Neural cell (in vitro differentiated cells): ENCODE data around the gene COL4A5. TPM values are rescaled to one million over a fixed set of nuclear protein-coding genes. Genes with fewer than 3 reads are reported as not detected.

Source experiments
- H2AFZ ChIP-seq: fragments of 200-600, 300-800 bp; sonication (generic), shearing (Covaris generic); 2 replicates; pipeline ENCODE4 v1.6.0; 2014; ENCODE audit warnings: low read depth, mild to moderate bottlenecking, antibody characterized with exemption, low read length, moderate library complexity
- H3F3A ChIP-seq: fragments of 200-600 bp; shearing (Covaris generic); 2 replicates; pipeline ENCODE4 v1.6.1; 2016; ENCODE audit warnings: mild to moderate bottlenecking, moderate library complexity, mixed read lengths, antibody characterized with exemption, low read length; ENCODE audit not compliant: insufficient read depth, poor library complexity, severe bottlenecking
- H3K27ac ChIP-seq: fragments of 200-600, 300-800 bp; sonication (generic), shearing (Covaris generic); 2 replicates; pipeline ENCODE4 v1.5.1; 2014; ENCODE audit warnings: mild to moderate bottlenecking, low read length, moderate library complexity
- H3K27me3 ChIP-seq: fragments of 300-800, 200-600 bp; sonication (generic), shearing (Covaris generic); 2 replicates; pipeline ENCODE4 v1.6.0; 2014; ENCODE audit warnings: mild to moderate bottlenecking, low read depth, low read length, moderate library complexity; ENCODE audit not compliant: insufficient read depth
- H3K36me3 ChIP-seq: fragments of 300-800, 200-600 bp; sonication (generic), shearing (Covaris generic); 2 replicates; pipeline ENCODE4 v1.5.1; 2014; ENCODE audit warnings: mild to moderate bottlenecking, antibody characterized with exemption, low read length, moderate library complexity; ENCODE audit not compliant: insufficient read depth
- H3K4me2 ChIP-seq: fragments of 300-800, 200-600 bp; sonication (generic), shearing (Covaris generic); 2 replicates; pipeline ENCODE4 v1.6.0; 2014; ENCODE audit warnings: mild to moderate bottlenecking, low read length
- H3K4me3 ChIP-seq: fragments of 300-800, 200-600 bp; sonication (generic), shearing (Covaris generic); 2 replicates; pipeline ENCODE4 v1.5.1; 2014; ENCODE audit warnings: mild to moderate bottlenecking, low read length, moderate library complexity
- H3K79me2 ChIP-seq: fragments of 200-600 bp; shearing (Covaris generic); replicated peaks from 2 replicates; pipeline ENCODE4 v1.6.0; 2014; ENCODE audit warnings: mild to moderate bottlenecking, low read length, moderate library complexity; ENCODE audit not compliant: insufficient read depth
- H3K9ac ChIP-seq: fragments of 300-800, 200-600 bp; sonication (generic), shearing (Covaris generic); 2 replicates; pipeline ENCODE4 v1.6.1; 2016; ENCODE audit warnings: mild to moderate bottlenecking, low read length, mixed read lengths
- H3K9me2 ChIP-seq: fragments of 200-600 bp; shearing (Covaris generic); 2 replicates; pipeline ENCODE4 v1.6.1; 2016; ENCODE audit warnings: mild to moderate bottlenecking, low read length, mixed read lengths; ENCODE audit not compliant: insufficient read depth
- H3K9me3 ChIP-seq: fragments of 200-600, 300-800 bp; sonication (generic), shearing (Covaris generic); 2 replicates; pipeline ENCODE4 v1.6.1; 2016; ENCODE audit warnings: mild to moderate bottlenecking, mixed run types, low read length, moderate library complexity, mixed read lengths
- H4K20me1 ChIP-seq: fragments of 200-600 bp; shearing (Covaris generic); 2 replicates; pipeline ENCODE4 v1.6.1; 2016; ENCODE audit warnings: mild to moderate bottlenecking, mixed run types; ENCODE audit not compliant: insufficient read depth
- EP300 ChIP-seq: fragments of 450-650 bp; conservative IDR thresholded peaks from 2 replicates; pipeline ENCODE4 v1.6.1; 2014; ENCODE audit warnings: antibody characterized with exemption, mild to moderate bottlenecking, moderate library complexity; ENCODE audit not compliant: poor library complexity, severe bottlenecking
- EZH2 ChIP-seq: fragments of 200-600, 300-800 bp; shearing (Covaris generic), sonication (generic); IDR thresholded peaks from 2 replicates; pipeline ENCODE4 v1.6.1; 2014; ENCODE audit warnings: antibody characterized with exemption, low read length, borderline replicate concordance, mild to moderate bottlenecking; ENCODE audit not compliant: insufficient read depth, poor library complexity, severe bottlenecking
- MXI1 ChIP-seq: fragments of 450-650 bp; conservative IDR thresholded peaks from 2 replicates; pipeline ENCODE4 v1.6.1; 2014; ENCODE audit warnings: antibody characterized with exemption, mild to moderate bottlenecking; ENCODE audit not compliant: poor library complexity, severe bottlenecking
- POLR2AphosphoS5 ChIP-seq: IDR thresholded peaks from 2 replicates; pipeline ENCODE4 v1.6.1; 2012
- RAD21 ChIP-seq: fragments of 450-650 bp; conservative IDR thresholded peaks from 2 replicates; pipeline ENCODE4 v1.6.1; 2014; ENCODE audit warnings: antibody characterized with exemption, mild to moderate bottlenecking, moderate library complexity
- SMC3 ChIP-seq: fragments of 450-650 bp; conservative IDR thresholded peaks from 2 replicates; pipeline ENCODE4 v1.6.1; 2014; ENCODE audit warnings: antibody characterized with exemption, mild to moderate bottlenecking, moderate library complexity; ENCODE audit not compliant: poor library complexity
- TAF1 ChIP-seq: IDR thresholded peaks from 2 replicates; pipeline ENCODE4 v1.6.1; 2012; ENCODE audit warnings: low read depth
- polyA plus RNA-seq: library from polyadenylated mRNA; depleted of rRNA; stranded (reverse); fragments of >200 nt; gene quantifications from 2 replicates; pipeline ENCODE4 v1.2.3, GENCODE V29; 2014
- TF ChIP-seq, protein P1 (sequence below): IDR thresholded peaks from 2 replicates; pipeline ENCODE4 v1.6.1; 2012; ENCODE audit warnings: borderline replicate concordance
- TF ChIP-seq, protein P2 (sequence below): fragments of 450-650 bp; IDR thresholded peaks from 2 replicates; pipeline ENCODE4 v1.5.1; 2014; ENCODE audit warnings: antibody characterized with exemption, mild to moderate bottlenecking, moderate library complexity; ENCODE audit not compliant: poor library complexity, severe bottlenecking

Gene COL4A5
- polyA plus RNA-seq, 1 donor from 2014 or later = 3.9 TPM

DNA sequence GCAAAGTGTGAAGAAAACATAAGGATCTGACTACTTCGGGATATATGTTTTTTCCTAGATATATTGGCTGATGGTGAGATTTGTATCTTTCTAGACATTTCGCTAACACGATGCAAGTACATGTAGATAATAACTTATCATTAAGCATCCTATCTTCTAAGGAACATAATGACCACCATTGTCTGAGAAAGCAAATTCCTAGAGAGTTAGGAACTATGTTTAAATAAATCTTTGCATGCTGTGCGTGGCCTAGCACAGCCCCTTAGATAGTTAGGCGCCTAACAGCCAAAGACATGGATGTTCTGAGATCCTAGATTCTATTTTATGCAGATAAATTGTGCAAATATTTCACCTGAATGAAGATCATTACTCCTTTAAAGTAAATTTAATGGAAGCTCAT lies 4.4 kb upstream of the COL4A5 start:
- no peaks in the 10 kb centered on the region for H3K36me3 ChIP-seq
- H3K4me3 ChIP-seq = no peak overlapping the region
- no peak overlapping the region for H3K27ac ChIP-seq
- no peaks in the 10 kb centered on the region for H3F3A ChIP-seq
- no peaks in the 10 kb centered on the region for H4K20me1 ChIP-seq
- H3K9me3 ChIP-seq = no peaks in the 10 kb centered on the region
- no peaks in the 10 kb centered on the region for H3K27me3 ChIP-seq
- no peak overlapping the region for H2AFZ ChIP-seq
- H3K79me2 ChIP-seq = peaks cover 3% of the 10 kb centered on the region
- H3K9ac ChIP-seq = no peak overlapping the region
- H3K9me2 ChIP-seq = no peaks in the 10 kb centered on the region
- no peak for TF ChIP-seq EZH2
- TF ChIP-seq RAD21 = no peak
- no peak for TF ChIP-seq TAF1
- TF ChIP-seq SMC3 = no peak
- TF ChIP-seq, protein P1, sequence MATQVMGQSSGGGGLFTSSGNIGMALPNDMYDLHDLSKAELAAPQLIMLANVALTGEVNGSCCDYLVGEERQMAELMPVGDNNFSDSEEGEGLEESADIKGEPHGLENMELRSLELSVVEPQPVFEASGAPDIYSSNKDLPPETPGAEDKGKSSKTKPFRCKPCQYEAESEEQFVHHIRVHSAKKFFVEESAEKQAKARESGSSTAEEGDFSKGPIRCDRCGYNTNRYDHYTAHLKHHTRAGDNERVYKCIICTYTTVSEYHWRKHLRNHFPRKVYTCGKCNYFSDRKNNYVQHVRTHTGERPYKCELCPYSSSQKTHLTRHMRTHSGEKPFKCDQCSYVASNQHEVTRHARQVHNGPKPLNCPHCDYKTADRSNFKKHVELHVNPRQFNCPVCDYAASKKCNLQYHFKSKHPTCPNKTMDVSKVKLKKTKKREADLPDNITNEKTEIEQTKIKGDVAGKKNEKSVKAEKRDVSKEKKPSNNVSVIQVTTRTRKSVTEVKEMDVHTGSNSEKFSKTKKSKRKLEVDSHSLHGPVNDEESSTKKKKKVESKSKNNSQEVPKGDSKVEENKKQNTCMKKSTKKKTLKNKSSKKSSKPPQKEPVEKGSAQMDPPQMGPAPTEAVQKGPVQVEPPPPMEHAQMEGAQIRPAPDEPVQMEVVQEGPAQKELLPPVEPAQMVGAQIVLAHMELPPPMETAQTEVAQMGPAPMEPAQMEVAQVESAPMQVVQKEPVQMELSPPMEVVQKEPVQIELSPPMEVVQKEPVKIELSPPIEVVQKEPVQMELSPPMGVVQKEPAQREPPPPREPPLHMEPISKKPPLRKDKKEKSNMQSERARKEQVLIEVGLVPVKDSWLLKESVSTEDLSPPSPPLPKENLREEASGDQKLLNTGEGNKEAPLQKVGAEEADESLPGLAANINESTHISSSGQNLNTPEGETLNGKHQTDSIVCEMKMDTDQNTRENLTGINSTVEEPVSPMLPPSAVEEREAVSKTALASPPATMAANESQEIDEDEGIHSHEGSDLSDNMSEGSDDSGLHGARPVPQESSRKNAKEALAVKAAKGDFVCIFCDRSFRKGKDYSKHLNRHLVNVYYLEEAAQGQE = no peak
- no peak overlapping the region for H3K4me2 ChIP-seq

DNA sequence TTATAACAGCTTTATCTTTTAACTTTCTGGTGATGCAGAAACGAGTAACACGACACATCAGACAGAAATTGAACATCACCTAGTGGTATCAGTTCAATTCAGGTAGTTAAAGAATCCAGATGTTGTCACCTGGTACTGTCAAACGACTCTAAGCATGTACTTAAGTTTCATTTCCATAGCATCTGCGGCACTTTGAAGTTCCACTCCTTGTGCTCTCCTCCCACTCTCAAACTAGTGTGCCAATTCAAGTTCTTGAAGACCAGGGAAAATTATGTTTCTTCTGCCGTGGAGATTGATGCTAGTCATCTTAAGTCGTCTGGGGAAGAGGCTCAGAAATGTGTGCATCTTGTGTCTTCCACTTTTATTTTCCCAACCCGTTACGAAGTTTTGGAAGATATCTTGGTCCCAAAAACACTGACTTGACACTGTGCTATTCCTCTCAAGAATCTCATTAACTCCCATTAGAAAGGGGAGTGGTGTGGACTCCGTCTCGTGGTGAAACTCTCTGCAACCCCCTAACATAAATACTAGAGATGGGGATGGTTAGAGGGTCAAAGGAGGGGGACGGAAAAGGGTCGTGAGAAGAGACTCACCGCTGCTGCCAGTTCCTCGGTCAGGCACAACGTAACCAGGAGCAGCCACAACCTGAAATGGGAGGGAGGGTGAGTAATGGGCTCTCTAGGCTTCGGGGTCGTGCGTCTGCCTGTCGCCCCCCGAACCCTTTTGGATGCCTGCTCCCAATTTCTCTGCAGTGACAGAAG lies 2.1 kb upstream of the COL4A5 start:
- no peaks in the 10 kb centered on the region for H4K20me1 ChIP-seq
- no peak overlapping the region for H2AFZ ChIP-seq
- H3F3A ChIP-seq = no peaks in the 10 kb centered on the region
- no peak overlapping the region for H3K4me2 ChIP-seq
- peaks cover 16% of the 10 kb centered on the region for H3K79me2 ChIP-seq
- H3K27me3 ChIP-seq = no peaks in the 10 kb centered on the region
- no peak overlapping the region for H3K27ac ChIP-seq
- TF ChIP-seq EZH2 = no peak
- H3K9ac ChIP-seq = no peak overlapping the region
- H3K4me3 ChIP-seq = peak overlapping the region; percentile 61
- no peaks in the 10 kb centered on the region for H3K9me2 ChIP-seq
- no peaks in the 10 kb centered on the region for H3K36me3 ChIP-seq
- no peaks in the 10 kb centered on the region for H3K9me3 ChIP-seq

DNA sequence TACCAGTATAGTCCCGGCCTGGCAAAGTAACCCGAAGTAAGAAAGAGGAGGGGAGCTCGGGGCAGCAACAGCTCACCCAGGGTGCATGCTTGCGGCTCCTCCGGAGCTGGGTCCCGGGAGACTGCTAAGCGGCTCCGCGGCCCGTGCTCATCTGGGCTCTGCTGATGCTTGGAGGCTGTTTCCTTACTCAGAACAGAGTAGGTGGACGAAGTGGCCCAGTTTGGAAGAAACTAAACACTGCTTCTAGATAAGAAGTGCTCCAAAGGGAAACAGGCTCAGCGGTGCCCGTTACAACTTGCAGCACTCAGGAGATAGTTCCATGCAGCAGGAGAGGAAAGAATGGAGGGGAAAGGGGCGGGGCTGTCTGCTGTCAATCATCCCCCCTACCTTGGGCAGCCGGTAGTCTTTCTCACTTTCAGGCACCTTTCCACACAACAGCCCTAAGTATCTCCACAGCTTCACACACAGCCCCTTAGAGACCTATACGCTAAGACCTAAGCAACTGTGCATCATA lies 1.5 kb upstream of the COL4A5 start, which contains the start of gene COL4A6:
Gene COL4A6 (minus strand): TSS at position 313 of the 514 bp plus-strand sequence. CDS start 226 bp downstream, at position 87.
- no peak for TF ChIP-seq EP300
- TF ChIP-seq TAF1 = no peak
- no peak for TF ChIP-seq POLR2AphosphoS5
- TF ChIP-seq, protein P2, sequence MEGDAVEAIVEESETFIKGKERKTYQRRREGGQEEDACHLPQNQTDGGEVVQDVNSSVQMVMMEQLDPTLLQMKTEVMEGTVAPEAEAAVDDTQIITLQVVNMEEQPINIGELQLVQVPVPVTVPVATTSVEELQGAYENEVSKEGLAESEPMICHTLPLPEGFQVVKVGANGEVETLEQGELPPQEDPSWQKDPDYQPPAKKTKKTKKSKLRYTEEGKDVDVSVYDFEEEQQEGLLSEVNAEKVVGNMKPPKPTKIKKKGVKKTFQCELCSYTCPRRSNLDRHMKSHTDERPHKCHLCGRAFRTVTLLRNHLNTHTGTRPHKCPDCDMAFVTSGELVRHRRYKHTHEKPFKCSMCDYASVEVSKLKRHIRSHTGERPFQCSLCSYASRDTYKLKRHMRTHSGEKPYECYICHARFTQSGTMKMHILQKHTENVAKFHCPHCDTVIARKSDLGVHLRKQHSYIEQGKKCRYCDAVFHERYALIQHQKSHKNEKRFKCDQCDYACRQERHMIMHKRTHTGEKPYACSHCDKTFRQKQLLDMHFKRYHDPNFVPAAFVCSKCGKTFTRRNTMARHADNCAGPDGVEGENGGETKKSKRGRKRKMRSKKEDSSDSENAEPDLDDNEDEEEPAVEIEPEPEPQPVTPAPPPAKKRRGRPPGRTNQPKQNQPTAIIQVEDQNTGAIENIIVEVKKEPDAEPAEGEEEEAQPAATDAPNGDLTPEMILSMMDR = no peak
- TF ChIP-seq MXI1 = no peak
- TF ChIP-seq RAD21 = no peak
- TF ChIP-seq EZH2 = no peak
- TF ChIP-seq, protein P1 = no peak
- no peak for TF ChIP-seq SMC3
- Histone ChIP-seq H3K79me2 (peaks cover 22% of the 10 kb centered on the region), H3K9me2 (no peaks in the 10 kb centered on the region), H3K4me3 (peak within 1 kb of the TSS; percentile 65), H3K27ac (no peak within 1 kb of the TSS), H4K20me1 (no peaks in the 10 kb centered on the region), H3K9me3 (no peaks in the 10 kb centered on the region), H3K27me3 (no peaks in the 10 kb centered on the region), H3F3A (no peaks in the 10 kb centered on the region), H3K4me2 (no peak within 1 kb of the TSS), H3K9ac (no peak within 1 kb of the TSS), H2AFZ (no peak within 1 kb of the TSS), H3K36me3 (no peaks in the 10 kb centered on the region)
